Lung microvascular endothelial cell (primary cell): Measurements from ENCODE around the gene XPNPEP1. TPM values are rescaled to one million over a fixed set of nuclear protein-coding genes. Genes with fewer than 3 reads are reported as not detected.

Source experiments
- DNase-seq, 2 donors: peaks; one replicate each; pipeline versions ENCODE4 v3.0.0 to v3.0.0-alpha.2; 2010; ENCODE audit warnings: low read depth in 2 of 2
- total RNA-seq: library from RNA; depleted of rRNA; stranded (reverse); fragments of >200 nt; gene quantifications from 2 replicates; pipeline ENCODE4 v1.2.1, GENCODE V29; 2014

XPNPEP1 gene
- total RNA-seq, 1 donor from 2014 or later = 123 TPM

DNA sequence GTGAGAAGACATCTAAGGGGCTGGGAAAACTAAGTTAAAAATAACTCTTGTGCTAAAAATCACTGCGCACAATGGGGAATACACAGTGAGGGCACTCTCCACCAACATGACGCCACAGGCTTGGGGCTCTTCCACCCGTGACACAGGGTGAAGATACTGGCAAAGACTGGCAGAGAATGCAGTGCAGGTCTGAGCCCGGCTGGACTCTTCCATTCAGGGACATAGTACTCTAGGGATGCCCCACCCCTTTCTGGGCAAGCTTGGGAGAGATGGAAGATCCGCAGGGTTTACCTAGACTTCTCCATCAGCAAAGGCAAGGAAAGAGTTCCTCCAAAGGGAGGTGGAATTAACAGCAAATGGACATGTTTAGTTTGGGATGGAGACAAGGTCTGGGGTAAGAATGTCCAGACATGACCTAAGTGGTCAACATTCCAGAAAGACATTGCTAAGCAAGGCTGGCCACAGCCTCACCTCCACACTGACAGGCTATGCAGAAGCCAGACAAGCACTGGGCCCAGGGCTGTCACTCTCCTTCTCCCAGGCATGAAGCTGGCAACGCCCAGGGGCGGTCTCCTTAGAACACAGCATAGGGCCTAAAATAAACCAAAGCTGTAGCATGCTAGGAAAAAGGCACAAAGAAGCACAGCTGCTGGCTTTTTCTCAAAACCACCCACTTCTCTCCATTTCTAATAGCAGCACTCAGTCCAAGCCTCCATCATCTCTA, 28.1 kb downstream of the XPNPEP1 start:
- DNase-seq = peak in 1 of 2 donors; percentile 10

DNA sequence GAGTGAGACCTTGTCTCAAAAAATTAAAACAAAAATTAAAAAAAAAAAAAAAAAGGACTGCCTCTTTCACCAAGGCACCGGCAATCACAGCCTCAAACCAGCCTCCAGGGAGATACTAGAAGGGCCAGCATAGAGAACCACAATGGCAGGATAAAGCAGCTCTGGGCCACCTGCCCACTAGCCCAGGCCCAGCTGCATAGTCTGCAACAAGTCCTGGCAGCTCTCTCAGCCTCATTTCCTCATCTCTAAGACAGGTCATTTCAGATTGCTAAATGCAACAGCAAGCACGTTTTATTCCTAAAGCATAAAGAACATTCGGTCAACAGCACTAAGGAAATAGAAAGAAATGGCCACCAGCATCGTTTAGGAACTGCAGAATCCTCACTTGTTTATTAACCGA, 28.8 kb downstream of the XPNPEP1 start:
- DNase-seq = peak; percentile 78 to 83

DNA sequence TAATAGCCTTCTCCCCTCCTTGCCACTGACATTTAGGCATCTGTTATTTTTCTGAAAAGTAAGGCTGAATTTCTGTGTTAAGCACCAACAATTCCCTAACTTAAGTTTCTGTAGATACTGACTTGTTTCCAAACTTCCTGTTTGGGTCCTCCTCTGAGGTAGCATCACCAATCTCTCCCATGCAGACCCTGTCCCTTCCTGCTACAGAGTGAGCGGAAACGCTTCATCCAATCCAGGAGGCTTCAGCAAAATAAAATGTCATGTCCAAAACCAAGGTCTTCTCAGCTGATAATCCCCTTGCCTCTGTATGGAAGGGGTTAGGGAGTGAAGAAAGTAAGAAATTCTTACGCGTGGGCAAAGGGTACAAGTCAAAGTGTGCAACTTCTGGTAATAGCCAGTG, 29.9 kb downstream of the XPNPEP1 start:
- DNase-seq = no peak

DNA sequence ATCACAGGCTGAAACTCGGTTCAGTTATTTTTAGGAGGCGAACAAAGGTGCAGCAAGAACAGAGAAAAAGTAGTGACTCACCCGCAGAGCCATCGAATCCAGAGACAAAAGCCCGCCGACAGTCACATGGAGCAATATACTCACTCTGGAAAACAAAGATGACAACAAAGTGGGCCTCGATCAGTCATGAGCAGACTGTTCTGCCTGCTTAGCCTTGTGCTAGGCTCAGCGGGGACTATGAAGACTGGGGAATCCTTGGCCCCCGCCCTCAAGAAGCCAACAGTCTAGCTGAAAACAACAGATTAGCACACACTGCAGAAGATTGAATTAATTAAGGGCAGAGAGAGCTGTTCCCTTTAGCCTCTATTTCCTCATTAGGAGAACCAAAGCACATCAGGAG, 30.4 kb downstream of the XPNPEP1 start:
- DNase-seq = peak in 1 of 2 donors; percentile 84

DNA sequence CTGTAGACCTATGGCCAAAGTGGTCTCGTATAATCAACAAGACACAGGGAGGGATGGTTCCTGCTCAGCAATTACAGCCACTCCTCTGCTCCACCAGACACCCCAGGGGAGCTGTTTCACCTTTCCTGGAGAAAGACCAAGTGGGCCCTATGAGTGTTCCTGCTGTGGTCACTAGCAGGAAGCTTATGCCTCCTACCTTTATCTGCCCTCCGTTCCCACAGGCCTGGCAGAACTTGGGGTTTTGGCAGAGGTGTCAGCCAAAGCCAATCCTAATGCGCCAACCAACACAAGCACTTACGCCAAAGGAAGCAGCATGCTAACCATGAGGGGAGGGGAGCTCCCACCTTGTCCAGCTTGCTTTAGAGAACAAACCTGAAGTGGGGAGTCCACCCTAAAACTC, 31.2 kb downstream of the XPNPEP1 start:
- peak in 1 of 2 donors; percentile 42 for DNase-seq

DNA sequence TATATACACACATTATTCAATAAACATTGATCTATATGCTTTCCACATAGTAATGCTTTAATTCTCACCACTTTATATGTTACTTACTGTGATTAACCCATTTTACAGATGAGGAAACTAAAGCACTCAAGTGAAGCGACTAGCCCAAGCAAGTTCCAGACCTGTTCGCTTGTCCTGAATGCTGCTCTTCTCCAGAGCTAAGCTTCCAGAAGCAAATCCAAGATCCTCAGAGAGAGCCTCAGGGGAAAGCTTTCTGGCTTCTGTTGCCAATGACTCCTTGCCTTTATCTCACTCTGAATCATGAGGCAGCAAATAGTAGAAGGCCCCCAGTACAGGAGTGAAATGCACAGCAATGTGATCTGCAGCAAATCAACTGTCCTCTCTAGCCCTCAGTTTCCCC, 32.2 kb downstream of the XPNPEP1 start:
- DNase-seq = no peak

DNA sequence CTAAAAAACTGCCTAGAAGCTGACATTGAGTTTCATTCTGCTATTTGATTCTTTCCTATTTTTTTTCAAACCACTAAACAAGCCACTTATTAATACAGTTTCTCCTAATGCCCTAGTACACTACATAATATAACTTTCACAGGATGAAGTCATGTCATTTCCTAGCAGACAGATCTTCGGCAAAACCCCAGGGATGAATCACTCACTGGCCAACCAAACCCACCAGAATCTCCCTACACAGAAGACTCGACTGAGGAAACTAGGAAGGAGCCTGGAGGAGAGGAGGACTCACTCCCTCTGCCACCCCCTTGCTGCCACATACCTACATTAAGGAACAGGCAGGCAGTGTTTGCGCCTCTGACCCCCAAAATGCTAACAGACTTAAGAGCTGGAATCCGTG, 33.4 kb downstream of the XPNPEP1 start:
- peak; percentile 39 to 93 for DNase-seq

DNA sequence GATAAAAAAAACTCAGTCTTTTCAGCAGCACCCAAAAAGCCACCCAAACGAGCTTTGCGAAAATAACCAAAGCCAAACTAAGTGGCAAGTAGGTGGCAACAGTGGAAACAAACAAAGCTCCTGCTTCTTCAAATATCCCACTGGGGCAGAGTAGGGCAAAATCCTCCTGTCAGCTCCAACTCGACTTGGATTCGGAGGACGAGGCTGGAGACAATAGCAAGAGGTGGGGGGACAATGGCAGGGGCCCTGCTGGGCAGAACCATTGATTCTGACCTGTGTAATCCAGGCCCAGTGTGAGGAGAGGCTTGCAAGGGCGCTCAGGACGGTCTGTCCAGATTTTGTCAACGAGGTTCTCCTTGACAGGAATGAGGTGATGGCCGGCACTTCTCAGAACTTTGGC, 35.5 kb downstream of the XPNPEP1 start:
- no peak for DNase-seq

DNA sequence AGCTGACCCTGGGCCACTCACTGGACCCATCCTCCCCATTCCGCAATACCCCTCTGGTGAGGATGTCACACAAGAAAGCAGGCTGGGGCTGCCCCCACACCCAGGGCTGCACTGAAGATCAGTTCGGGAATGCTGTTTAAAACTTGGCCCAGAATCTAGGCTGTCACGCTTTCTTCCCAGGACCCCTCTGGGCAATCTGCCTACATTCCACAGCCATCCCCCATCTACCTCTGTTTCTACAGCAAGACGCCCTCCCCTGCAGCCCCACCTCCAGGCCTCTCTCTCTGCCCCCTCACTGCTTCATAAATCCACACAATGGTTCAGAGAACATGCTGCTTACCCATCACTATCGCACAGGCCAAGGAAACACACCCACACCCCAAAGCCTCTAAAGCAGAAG, 36.1 kb downstream of the XPNPEP1 start:
- no peak for DNase-seq

DNA sequence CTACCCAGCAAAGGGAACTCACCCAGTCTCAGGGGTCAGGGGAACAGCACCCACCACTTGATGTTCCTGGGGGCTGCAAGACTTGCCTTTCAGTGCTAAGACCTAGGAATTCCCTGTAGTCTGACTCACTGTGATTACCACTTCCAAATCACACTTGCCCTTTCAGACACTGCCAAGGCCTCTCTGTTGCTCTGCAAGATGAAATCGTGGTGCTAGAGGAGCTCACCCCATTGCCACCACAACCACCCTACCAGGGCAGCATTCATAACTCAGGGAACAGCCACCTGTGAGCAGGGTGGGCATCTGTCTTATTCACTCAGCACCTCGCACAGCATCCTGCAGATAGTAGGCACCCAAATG, 36.5 kb downstream of the XPNPEP1 start:
- DNase-seq = no peak

DNA sequence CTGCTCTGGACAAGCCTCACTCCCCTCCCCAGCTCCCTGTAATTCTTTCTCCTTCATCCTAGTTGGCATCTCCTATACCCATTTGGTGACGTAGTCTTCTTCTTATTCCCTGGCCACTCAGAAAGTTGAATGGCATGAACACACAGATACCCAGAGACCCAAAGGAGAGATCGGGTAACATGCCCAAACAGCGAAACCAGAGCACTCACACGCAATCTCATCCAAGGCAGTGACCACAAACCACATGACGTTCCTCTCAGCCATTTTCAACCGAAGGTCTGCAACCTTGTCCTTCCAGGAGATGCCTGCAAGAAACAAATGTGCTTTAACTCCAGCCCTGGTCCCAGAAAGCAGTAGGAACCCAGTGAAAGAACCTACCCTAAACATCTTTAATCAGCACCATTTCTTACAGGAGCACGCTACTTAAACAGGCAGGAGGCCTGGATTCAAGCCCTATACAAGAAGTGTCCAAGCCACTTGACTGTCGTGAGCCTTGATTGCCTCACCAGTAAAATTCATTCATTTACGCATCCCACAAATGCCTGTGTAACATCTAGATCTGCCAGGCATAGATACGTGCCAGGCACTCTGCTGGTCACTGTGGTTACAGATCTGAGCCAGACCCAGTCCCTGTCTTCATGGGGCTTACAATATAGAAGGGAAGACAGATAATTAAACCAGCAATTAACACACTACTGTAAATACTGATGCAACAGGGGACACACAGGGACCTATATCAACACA, 37.1 kb downstream of the XPNPEP1 start:
- DNase-seq = no peak

DNA sequence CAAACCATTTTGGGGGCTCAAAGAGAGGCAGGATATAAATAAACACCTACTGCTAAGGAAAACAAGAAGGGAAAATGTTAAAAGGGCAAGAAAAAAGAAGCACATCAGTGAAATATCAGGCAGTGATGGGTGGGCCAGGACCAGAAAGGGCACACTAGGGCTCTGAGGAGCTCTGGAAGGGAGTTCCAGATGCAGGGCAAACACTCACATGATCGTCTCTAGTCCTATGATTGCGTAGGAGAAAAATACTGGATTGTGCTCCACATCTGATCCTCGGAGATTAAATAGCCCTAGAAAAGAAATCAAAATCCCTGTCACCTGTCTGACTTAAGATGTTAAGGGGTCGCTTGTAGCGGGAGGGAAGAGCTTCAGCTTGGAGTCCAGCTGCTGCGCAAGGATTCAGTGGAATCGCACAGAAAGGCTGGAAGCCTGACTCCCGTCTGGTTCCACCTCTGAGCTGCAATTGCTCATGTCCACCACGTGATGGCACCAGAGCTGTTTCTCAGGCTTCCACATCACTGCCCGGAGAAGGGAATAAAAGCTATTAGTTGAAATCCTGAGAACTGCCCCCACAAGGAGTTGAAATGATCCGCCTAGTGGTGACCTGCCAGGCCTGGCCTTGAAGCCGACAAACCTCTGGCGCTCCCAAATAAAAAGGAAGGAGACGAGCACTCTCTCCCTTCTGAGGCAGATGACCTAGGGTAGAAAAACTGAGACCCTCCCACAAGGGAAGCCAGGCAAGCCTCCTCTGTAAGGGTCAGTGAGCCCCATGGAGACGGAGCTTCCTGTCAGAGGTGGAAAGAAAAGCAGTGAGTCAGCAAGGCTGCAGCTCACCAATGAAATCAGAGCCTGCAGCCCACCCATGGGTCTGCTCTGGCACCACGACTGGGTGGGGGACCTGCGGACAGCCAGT, 39.2 kb downstream of the XPNPEP1 start:
- DNase-seq = peak; percentile 91 to 92

DNA sequence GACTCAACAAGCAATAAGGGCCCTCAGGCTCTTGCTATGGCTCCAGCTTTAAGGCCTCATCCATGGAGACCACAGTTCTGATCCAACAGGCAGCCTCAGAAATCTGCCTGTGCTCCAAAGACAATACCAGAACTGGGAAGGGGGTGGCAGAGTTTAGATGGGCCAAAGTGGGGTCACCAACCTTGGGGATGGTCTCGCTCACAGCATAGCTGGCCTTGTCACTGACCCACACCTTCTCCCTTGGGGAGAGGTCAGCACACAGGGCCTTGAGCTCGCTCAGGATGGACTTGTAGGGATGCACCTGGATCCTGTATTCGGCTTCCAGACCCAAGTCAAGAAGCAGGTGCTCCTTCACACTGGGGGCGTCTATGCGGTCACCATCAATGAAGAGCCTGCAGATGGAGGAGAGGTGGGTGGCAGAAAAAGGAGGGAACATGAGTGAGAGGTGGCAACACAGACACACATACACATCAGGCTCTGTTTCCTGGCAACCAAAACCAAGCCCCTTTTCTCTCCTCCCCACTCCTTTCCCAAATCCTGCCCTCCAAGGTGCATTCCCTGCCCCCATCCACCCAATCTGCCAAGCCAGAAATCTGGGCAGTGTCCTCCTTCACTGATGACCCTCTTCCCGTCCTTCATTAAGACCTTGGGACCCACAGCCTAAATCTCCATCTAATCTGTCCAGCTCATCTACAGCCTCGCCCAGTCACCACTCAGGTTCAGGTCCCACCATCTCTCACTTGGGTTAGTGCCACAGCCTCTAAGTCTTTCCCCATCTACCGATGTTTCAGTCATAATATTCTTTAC, 40.9 kb downstream of the XPNPEP1 start:
- no peak for DNase-seq

DNA sequence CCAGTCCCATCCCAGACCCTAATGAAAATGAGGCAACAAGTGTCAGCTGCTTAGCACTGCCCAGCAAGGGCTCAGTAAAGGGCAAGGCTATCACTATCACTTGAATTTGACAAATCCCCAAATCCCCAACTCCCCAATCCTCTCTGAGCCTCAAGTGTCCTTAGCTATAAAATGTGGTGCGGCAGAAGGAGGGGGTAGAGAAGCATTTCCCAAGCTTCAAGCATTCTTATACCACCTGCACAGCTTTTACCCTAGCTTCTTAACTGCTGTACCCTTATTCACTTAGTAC, 41.6 kb downstream of the XPNPEP1 start:
- DNase-seq = no peak

DNA sequence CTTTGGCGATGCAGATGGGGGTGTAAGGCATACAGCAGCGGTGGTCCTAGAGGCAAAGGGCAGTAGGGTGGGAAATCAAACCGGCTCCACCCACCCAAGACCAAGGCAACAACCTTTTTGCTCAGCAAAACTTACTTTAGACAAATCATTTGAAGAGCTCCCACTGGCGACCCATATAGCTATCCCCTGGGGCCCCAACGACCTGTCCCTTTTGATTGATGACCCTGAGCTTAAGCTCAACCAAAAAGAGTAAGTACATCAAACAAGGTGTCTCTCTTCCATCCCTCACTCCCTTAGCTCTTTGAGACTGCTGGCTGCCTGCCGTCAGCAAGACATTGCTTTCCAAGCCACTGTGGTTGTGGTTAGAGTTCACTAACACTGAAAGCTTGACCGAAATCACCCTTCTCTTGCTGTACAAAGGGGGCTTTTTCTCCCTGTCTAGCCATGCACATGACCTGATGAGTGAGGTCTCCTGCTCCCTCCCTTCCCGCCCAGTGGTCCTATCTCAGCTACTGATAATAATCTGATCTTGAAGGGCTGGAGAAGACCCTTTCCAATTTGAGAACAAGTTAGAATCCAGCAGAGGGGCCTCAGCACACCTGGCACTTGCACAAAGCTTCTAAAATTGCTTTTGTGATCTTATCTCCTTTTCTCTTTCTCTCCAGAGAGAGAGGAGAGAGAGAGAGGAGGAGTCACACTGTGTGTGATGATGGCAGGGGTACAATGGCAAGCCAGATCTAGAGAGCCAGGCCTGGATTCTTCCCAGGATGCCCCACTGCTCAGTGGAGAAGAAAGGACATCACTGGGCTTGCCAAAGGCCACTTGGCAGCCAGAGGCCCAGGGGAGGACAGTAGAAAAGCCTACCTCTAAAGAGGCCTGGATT, 42.2 kb downstream of the XPNPEP1 start:
- no peak for DNase-seq

DNA sequence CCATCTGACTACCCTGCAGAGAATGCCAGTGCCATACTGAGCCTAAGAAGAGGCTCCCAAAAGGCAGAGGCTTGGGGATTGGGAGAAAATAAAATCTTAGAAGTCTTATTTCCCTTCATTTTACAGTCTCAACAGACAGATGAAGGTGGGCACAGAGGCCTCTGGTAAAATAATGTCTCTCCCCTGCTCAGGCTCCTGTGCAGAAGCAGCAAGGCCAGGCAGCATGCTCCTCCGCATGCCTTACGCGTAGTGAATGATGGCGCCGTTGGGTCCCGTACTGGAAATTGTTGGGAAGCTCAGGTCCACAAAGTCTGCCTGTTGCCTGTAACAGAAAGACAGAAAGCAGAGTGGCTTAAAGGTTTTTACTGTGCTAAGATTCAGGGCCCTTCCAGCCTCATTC, 45.8 kb downstream of the XPNPEP1 start:
- no peak for DNase-seq

DNA sequence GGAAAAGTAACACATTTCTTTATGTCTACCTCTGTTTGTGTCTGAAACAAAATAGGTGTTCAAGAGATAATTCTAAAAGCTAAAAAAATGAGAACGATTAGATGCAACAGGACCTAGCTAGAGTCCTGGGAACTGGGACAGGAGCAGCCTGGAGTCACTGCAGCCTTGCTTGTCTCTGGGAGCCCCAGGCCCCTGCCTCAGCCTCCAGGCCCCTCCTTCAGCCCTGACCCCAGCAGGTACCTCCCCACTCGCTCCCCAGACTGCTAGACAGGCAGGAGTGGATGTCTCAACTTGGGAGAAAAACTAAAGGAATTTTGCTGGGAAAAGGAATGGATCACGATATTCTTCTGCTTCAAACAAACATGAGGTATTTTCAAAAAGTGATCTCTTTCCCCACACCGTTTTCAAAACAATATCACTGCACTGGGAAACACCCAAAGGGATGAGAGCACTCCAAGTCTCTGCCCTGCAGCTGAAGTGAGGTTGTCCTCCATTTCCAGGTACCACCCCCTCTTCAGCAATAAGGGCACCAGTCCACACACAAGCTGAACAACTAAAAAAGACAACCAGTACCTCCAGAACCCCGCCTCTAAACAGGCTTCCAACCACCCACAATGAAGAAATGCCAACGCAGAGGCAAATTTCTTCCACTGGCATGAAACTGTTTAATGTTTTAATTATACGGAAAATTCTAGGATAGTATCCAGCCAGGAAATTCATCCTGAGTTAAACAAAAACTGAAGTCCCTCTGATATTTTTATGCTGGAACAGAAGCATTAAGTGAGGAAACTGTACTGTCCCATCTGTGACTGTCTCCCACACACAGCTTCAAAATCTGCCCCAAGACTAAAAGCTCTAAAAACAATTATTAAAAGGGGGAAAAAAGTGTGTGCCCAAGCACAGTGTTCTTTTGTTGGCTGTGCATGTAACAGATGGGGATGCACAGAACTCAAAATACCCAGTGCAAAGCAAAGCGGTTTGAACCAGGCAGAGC, 47.2 kb downstream of the XPNPEP1 start:
- no peak for DNase-seq

DNA sequence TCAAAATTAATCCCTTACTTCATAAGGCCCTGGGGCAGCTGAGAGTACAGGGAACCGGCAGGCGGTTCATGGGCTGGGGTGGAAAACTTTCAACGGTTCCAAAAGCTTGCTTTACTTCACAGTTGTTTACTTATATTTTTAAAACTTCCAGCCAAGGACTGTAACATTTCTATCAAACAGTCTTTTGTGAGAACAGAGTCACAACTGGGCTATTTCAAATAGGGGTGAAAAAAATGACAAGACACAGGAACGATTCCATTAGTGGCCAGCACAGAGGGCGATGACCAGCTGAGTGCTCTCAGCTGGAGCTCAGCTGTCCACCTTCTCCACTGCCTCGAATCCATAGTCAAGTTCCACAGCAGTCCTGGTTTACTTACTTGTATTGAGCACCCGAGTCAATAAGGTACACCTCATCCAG, 48.2 kb downstream of the XPNPEP1 start:
- no peak for DNase-seq

DNA sequence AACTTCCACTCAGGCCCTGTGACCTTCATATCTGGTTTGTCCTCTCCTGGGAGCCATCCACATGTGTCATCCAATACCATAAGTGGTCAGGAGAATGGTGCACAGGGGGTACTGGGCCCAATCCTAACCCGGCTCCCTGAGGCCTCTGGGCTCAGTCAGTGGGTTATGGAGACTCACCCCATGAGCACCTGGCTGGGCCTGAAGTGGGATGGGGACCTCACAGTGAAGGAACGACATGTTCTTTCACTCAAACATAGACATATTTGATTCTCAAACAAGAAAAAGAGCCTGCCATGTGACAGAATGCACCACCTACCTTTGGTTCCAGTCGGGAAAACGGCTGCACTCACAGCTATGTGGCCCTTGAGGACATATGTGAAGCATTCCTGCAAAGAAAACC, 51.8 kb downstream of the XPNPEP1 start:
- DNase-seq = no peak
